HFF-Myc (cell line): ENCODE data around the gene TMEM163.

Experiments used
- DNase-seq: peaks from one replicate; pipeline ENCODE4 v3.0.0-alpha.2; 2011; ENCODE audit warnings: low read depth; ENCODE audit errors: extremely low read depth
- H3K4me3 ChIP-seq: replicated peaks from 2 replicates; pipeline ENCODE4 v1.5.1; 2011; ENCODE audit warnings: low read depth, mild to moderate bottlenecking, control low read depth, low read length
- CTCF ChIP-seq: IDR thresholded peaks from 2 replicates; pipeline ENCODE4 v1.5.1; 2012; ENCODE audit warnings: mild to moderate bottlenecking, low read depth, low read length, control low read depth; ENCODE audit errors: missing control alignments

Gene TMEM163

GRCh38 chr2:134703426-134703825 is 15.4 kb downstream of the TMEM163 start:
- H3K4me3 ChIP-seq: no peak overlapping the region
- TF ChIP-seq CTCF: no peak
- no peak for DNase-seq

- DNase-seq: no peak
- H3K4me3 ChIP-seq: no peak overlapping the region
- no peak for TF ChIP-seq CTCF
Measured at GRCh38 chr2:134700730-134701129, 18.1 kb downstream of the TMEM163 start.

- TF ChIP-seq CTCF: no peak
- no peak for DNase-seq
- no peak overlapping the region for H3K4me3 ChIP-seq
Measured at GRCh38 chr2:134694411-134694810, 24.4 kb downstream of the TMEM163 start.

- no peak for TF ChIP-seq CTCF
- DNase-seq: no peak
- no peak overlapping the region for H3K4me3 ChIP-seq
Measured at GRCh38 chr2:134693359-134694330, 25.2 kb downstream of the TMEM163 start.

- DNase-seq: no peak
- TF ChIP-seq CTCF: no peak
- H3K4me3 ChIP-seq: no peak overlapping the region
Measured at GRCh38 chr2:134692499-134692898, 26.3 kb downstream of the TMEM163 start.

- H3K4me3 ChIP-seq: no peak overlapping the region
- no peak for DNase-seq
- TF ChIP-seq CTCF: no peak
Measured at GRCh38 chr2:134690629-134691215, 28.1 kb downstream of the TMEM163 start.
